T-helper 1 cell treated with Interleukin-12 subunit alpha and Interleukin-12 subunit beta and Interleukin-4 antibody, amounts not matched to agents 30 ng/mL and 1 ng/mL, for 36 hours (primary cell): ENCODE data around the gene SH3TC2. TPM values are rescaled to one million over a fixed set of nuclear protein-coding genes. Genes with fewer than 3 reads are reported as not detected.

Experiments used
- intact Hi-C: fragments of 100-400 bp; cut with micrococcal nuclease; formaldehyde crosslinking; loops from one replicate; pipeline ENCODE4 v1.15.1; 2024
- total RNA-seq: library from RNA; stranded (reverse); gene quantifications from 2 replicates; pipeline ENCODE4 v1.2.3, GENCODE V29; 2022

SH3TC2 gene
- total RNA-seq, 1 donor from 2014 or later: not detected

- intact Hi-C loops: no loop called here
Observed at GRCh38 chr5:149002053-149002452, 60.8 kb downstream of the SH3TC2 start.

- intact Hi-C loops: no loop called here
Observed at GRCh38 chr5:149001162-149001561, 61.7 kb downstream of the SH3TC2 start.

- intact Hi-C loops: no loop called here
Observed at GRCh38 chr5:148999741-149000140, 63.1 kb downstream of the SH3TC2 start.

- intact Hi-C loops: loop anchor here (1.0 kb wide), 6 partner anchors 37 to 270 kb away; no protein-coding TSS in a partner anchor
Observed at GRCh38 chr5:148998174-148998797, 64.6 kb downstream of the SH3TC2 start.

GRCh38 chr5:148996270-148996669, 66.6 kb downstream of the SH3TC2 start:
- intact Hi-C loops: no loop called here

GRCh38 chr5:148995791-148996190, 67.1 kb downstream of the SH3TC2 start:
- intact Hi-C loops: no loop called here

GRCh38 chr5:148993283-148993936, 69.5 kb downstream of the SH3TC2 start:
- intact Hi-C loops: no loop called here

- intact Hi-C loops: no loop called here
Observed at GRCh38 chr5:148992265-148992664, 70.6 kb downstream of the SH3TC2 start.

GRCh38 chr5:148991566-148991965, 71.3 kb downstream of the SH3TC2 start:
- intact Hi-C loops: no loop called here

- intact Hi-C loops: no loop called here
Observed at GRCh38 chr5:148990817-148991216, 72.0 kb downstream of the SH3TC2 start.

GRCh38 chr5:148989567-148989966, 73.3 kb downstream of the SH3TC2 start:
- intact Hi-C loops: no loop called here

GRCh38 chr5:148988328-148988727, 74.5 kb downstream of the SH3TC2 start:
- intact Hi-C loops: no loop called here

- intact Hi-C loops: no loop called here
Observed at GRCh38 chr5:148986636-148987035, 76.2 kb downstream of the SH3TC2 start.

GRCh38 chr5:148984345-148984744, 78.5 kb downstream of the SH3TC2 start:
- intact Hi-C loops: no loop called here

- intact Hi-C loops: no loop called here
Observed at GRCh38 chr5:148981353-148981752, 81.5 kb downstream of the SH3TC2 start.

- intact Hi-C loops: no loop called here
Observed at GRCh38 chr5:148980731-148981130, 82.1 kb downstream of the SH3TC2 start.

- intact Hi-C loops: no loop called here
Observed at GRCh38 chr5:148979083-148979723, 83.7 kb downstream of the SH3TC2 start.

- intact Hi-C loops: no loop called here
Observed at GRCh38 chr5:148978370-148979082, 84.3 kb downstream of the SH3TC2 start.

GRCh38 chr5:148976569-148977381, 86.1 kb downstream of the SH3TC2 start:
- intact Hi-C loops: no loop called here

GRCh38 chr5:148974642-148975327, 88.1 kb downstream of the SH3TC2 start:
- intact Hi-C loops: no loop called here

GRCh38 chr5:148973455-148973854, 89.4 kb downstream of the SH3TC2 start:
- intact Hi-C loops: no loop called here
